ENCODE results near the gene NGLY1. TPM values are rescaled to one million over a fixed set of nuclear protein-coding genes. Genes with fewer than 3 reads are reported as not detected.

Gene NGLY1
- total and polyA plus RNA-seq, 10 of the 15 experiments (the other 5 are each of a cell fraction or from before 2014, with no cell fraction given) = 29.8 to 73.5 (median 47.0) TPM

- Histone ChIP-seq H3K9ac (ENCODE audit: control insufficient read depth, insufficient read depth, low read length) (no peak overlapping the region), H3K27me3 (replicated peaks in 1 of 2; ENCODE audit: control insufficient read depth in 2 of 2, insufficient read depth in 2 of 2, low read length in 1 of 2) (no peaks in the 10 kb centered on the region), H3K4me2 (ENCODE audit: control insufficient read depth, insufficient read depth) (no peak overlapping the region), H3K4me1 (ENCODE audit: control insufficient read depth, insufficient read depth, low read length) (peaks cover 3% of the 10 kb centered on the region; the same call in 1 of the 2 replicates), H2AFZ (ENCODE audit: control insufficient read depth, low read depth, low read length) (no peak overlapping the region), H3K9me3 (replicated peaks; ENCODE audit: control insufficient read depth, insufficient read depth, low read length) (no peaks in the 10 kb centered on the region), H3K36me3 (ENCODE audit: control insufficient read depth in 2 of 2, insufficient read depth in 2 of 2, low read length in 1 of 2) (no peaks in the 10 kb centered on the region), H4K20me1 (ENCODE audit: control insufficient read depth, insufficient read depth) (no peaks in the 10 kb centered on the region), H3K27ac (ENCODE audit: control insufficient read depth, insufficient read depth) (no peak overlapping the region), H3K79me2 (ENCODE audit: control insufficient read depth, insufficient read depth, low read length) (no peaks in the 10 kb centered on the region), H3K4me3 (no peak overlapping the region)
- intact Hi-C loops (cut with micrococcal nuclease; ENCODE audit: unreplicated experiment) (no loop called here), in situ Hi-C loops (cut with MboI) (no loop called here)
- SMC1A ChIA-PET (ENCODE audit: uncharacterized antibody, unreplicated experiment) = interaction anchor here (1.4 kb wide), 1 partner anchor 28 kb away, joined by 3 read pairs; no protein-coding TSS in a partner anchor
- ATAC-seq (no peak), DNase-seq (ENCODE audit: low read depth, low spot score) (no peak), FAIRE-seq (no peak)
- CTCF ChIA-PET = interaction anchor here (0.5 to 1.2 kb wide), 3 partner anchors 22 to 35 kb away, joined by 3 to 4 read pairs (median 3); no protein-coding TSS in a partner anchor
- RAD21 ChIA-PET (ENCODE audit: unreplicated experiment) = no interaction called here
- no TSS peak for BruUV-seq (replicated peaks)
- POLR2A ChIA-PET = interaction anchor here (0.9 kb wide), 1 partner anchor 30 kb away, joined by 3 read pairs; no protein-coding TSS in a partner anchor
- 71% methylated on average over 4 of the region's 4 CpGs for WGBS (ENCODE audit: insufficient coverage, insufficient replicate concordance, low lambda C conversion rate, missing lambda C conversion rate)
- TF ChIP-seq ESRRA (IDR thresholded peaks at IDR 0.05; ENCODE audit: low read length) = no peak
- TF ChIP-seq ZNF622 (IDR thresholded peaks at IDR 0.05) = no peak
- TF ChIP-seq CEBPB (IDR thresholded peaks at IDR 0.05; ENCODE audit: borderline replicate concordance in 1 of 2, low read depth in 2 of 2, low read length in 2 of 2) = no peak
- no peak for TF ChIP-seq MYC (IDR thresholded peaks at IDR 0.05; ENCODE audit: insufficient read depth, insufficient read length, insufficient replicate concordance, low read length, severe bottlenecking)
- no peak for TF ChIP-seq HDGF (IDR thresholded peaks at IDR 0.05)
- TF ChIP-seq SUZ12 (IDR thresholded peaks at IDR 0.05; ENCODE audit: unreplicated experiment) = no peak
- TF ChIP-seq USF1 (IDR thresholded peaks at IDR 0.05; ENCODE audit: borderline replicate concordance, extremely low read length, insufficient read depth, low read depth, low read length) = no peak
- no peak for TF ChIP-seq EP300 (IDR thresholded peaks at IDR 0.05; ENCODE audit: borderline replicate concordance in 1 of 2, control insufficient read depth in 1 of 2, low read depth in 2 of 2, low read length in 2 of 2)
- no peak for TF ChIP-seq RAD21 (IDR thresholded peaks at IDR 0.05; ENCODE audit: insufficient read depth, low read depth, low read length)
- no peak for TF ChIP-seq ZBED1 (IDR thresholded peaks at IDR 0.05; ENCODE audit: borderline replicate concordance)
- TF ChIP-seq NFIC (IDR thresholded peaks at IDR 0.05; ENCODE audit: low read depth, low read length) = no peak
- TF ChIP-seq POLR2AphosphoS5 (IDR thresholded peaks at IDR 0.05; ENCODE audit: low read length) = no peak
- no peak for TF ChIP-seq SP1 (IDR thresholded peaks at IDR 0.05; ENCODE audit: low read depth, low read length)
- TF ChIP-seq ZBTB4 (CRISPR knock-in tag; IDR thresholded peaks at IDR 0.05) = no peak
- no peak for TF ChIP-seq MLLT1 (IDR thresholded peaks at IDR 0.05)
- no peak for TF ChIP-seq ZZZ3 (IDR thresholded peaks at IDR 0.05; ENCODE audit: control insufficient read depth, insufficient read length, low read depth)
- no peak for TF ChIP-seq IKZF1 (conservative IDR thresholded peaks at IDR 0.05)
These were observed 37.7 kb upstream of the NGLY1 start for GRCh38 chr3:25820816-25821486.

Measured in GM12878 (cell line).